Urinary bladder (tissue), 4 donors: ENCODE data around the gene SRGAP2B. TPM values are rescaled to one million over a fixed set of nuclear protein-coding genes. Genes with fewer than 3 reads are reported as not detected.
"Not testable (repeated sequence)": the region's sequence is repeated elsewhere in the genome, so short reads cannot be mapped to it uniquely, and the experiment has no call there.

Experiments
- DNase-seq: peaks from one replicate; pipeline ENCODE4 v3.0.0-alpha.2; 2015; ENCODE audit errors: extremely low spot score
- H3K27ac ChIP-seq: one replicate; pipeline ENCODE4 v1.5.1; 2013; ENCODE audit warnings: low read depth, mild to moderate bottlenecking, moderate library complexity
- H3K36me3 ChIP-seq: one replicate; pipeline ENCODE4 v1.6.1; 2013; ENCODE audit warnings: mild to moderate bottlenecking, moderate library complexity; ENCODE audit not compliant: insufficient read depth
- H3K4me1 ChIP-seq: one replicate; pipeline ENCODE4 v1.6.1; 2013; ENCODE audit warnings: mild to moderate bottlenecking, moderate library complexity; ENCODE audit not compliant: insufficient read depth
- H3K4me3 ChIP-seq: one replicate; pipeline ENCODE4 v1.5.1; 2013; ENCODE audit warnings: low read depth, low read length
- WGBS: extraction: QIAGEN DNeasy Blood & Tissue Kit; methylation state at CpG from one replicate; pipeline ENCODE4 v1.1.7; 2013; 5-methylcytosine and 5-hydroxymethylcytosine counted together
- polyA plus RNA-seq: library from polyadenylated mRNA; stranded (reverse); fragments of 200-250 nt; gene quantifications from one replicate; pipeline ENCODE4 v1.2.3, GENCODE V29; 2013
- total RNA-seq: library from RNA; depleted of rRNA; stranded (reverse); fragments of >200 nt; gene quantifications from one replicate; pipeline ENCODE4 v1.2.3, GENCODE V29; 2014
- donor health status: healthy with polysubstance abuse.
- donor health status: healthy.

The SRGAP2B gene
- total and polyA plus RNA-seq, 2 donors, result 17.6 to 26.9 TPM

- not testable (repeated sequence) for H3K4me3 ChIP-seq, H3K4me1 ChIP-seq, H3K27ac ChIP-seq, H3K36me3 ChIP-seq, DNase-seq
- 36% methylated on average over 1 of the region's 3 CpGs for WGBS
Measured at GRCh38 chr1:144918027-144918603, 177.0 kb downstream of the SRGAP2B start.

DNA sequence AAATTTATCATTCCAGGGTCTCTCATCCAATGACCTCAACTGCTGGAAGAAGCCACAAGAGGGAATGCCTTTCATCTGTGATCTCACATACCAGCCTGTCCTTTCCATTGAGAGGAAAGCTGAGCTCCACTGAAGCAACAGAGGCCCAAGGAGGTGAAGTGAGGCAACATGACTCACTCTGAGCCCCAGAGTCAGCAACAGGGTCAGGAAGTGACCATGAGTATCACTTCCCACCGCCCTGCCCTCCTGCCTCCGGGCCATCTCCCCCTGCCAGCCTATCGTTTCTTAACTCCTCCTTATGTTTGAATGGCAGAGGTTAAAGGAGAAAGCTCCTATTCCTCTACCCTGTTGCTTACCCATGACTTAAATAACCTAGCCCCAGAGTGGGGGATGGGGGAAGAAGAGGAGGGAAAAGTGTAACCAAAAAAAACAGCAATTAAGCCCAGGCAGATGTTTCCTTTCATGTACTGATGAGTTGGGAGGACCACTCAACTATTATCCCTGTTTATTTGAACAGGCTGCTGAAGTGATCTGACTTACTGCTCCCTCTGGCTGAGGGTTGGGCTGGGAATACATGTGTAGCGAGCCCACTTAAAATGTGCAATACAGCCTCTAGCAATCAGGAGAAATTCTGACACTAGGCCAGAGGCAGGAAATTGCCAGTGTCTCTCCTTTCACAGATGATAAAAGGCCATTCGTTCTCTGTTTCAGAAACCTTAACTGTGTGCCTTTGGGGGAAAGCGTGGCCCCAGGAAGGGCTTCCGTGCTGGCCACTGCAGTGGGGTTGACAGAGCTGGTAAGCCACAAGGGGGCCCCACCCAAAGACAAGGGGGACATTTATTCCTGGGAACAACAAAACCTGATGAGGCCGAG is 177.7 kb downstream of the SRGAP2B start:
- no CpG with 5 or more reads among the region's 8 CpGs for WGBS
- DNase-seq, H3K27ac ChIP-seq, H3K4me1 ChIP-seq, H3K36me3 ChIP-seq, H3K4me3 ChIP-seq: not testable (repeated sequence)

GRCh38 chr1:144913977-144914734 is 181.0 kb downstream of the SRGAP2B start:
- H3K4me1 ChIP-seq, H3K4me3 ChIP-seq, H3K36me3 ChIP-seq, H3K27ac ChIP-seq, DNase-seq: not testable (repeated sequence)
- 78% methylated on average over 2 of the region's 12 CpGs for WGBS

GRCh38 chr1:144913458-144913857 is 181.7 kb downstream of the SRGAP2B start:
- WGBS, result no CpG with 5 or more reads among the region's 3 CpGs

GRCh38 chr1:144910729-144911128 is 184.4 kb downstream of the SRGAP2B start:
- DNase-seq, H3K27ac ChIP-seq, H3K36me3 ChIP-seq, H3K4me1 ChIP-seq, H3K4me3 ChIP-seq: not testable (repeated sequence)
- no CpG with 5 or more reads among the region's 5 CpGs for WGBS

More at GRCh38 chr1:144913458-144913857, 181.7 kb downstream of the SRGAP2B start:
- DNase-seq, H3K4me3 ChIP-seq, H3K4me1 ChIP-seq, H3K36me3 ChIP-seq, H3K27ac ChIP-seq: not testable (repeated sequence)

DNA sequence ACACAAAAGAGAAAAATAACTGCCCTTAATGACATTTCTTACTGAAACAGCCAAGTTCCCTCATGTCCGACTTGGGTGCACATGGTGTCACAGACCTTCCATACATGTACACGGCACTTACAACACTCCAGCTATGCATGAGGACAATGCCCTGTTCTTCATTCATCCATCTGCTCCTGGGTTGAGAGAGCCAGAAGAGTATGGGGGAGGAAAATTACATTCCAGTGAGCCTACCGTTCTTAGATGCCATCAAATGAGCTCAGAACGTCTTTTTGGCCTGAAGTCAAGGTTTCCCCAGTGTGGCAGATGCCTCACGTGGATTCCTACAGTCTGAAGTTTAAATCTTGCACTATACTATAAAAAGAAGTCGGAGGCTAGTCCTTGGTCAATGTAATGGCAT is 194.3 kb downstream of the SRGAP2B start:
- not testable (repeated sequence) for H3K4me1 ChIP-seq, H3K36me3 ChIP-seq, H3K27ac ChIP-seq, H3K4me3 ChIP-seq, DNase-seq
- WGBS, result no CpG with 5 or more reads among the region's 6 CpGs

GRCh38 chr1:144894454-144895201 is 200.5 kb downstream of the SRGAP2B start:
- not testable (repeated sequence) for H3K4me1 ChIP-seq, H3K4me3 ChIP-seq, H3K36me3 ChIP-seq, H3K27ac ChIP-seq, DNase-seq
- no CpG with 5 or more reads among the region's 5 CpGs for WGBS

DNA sequence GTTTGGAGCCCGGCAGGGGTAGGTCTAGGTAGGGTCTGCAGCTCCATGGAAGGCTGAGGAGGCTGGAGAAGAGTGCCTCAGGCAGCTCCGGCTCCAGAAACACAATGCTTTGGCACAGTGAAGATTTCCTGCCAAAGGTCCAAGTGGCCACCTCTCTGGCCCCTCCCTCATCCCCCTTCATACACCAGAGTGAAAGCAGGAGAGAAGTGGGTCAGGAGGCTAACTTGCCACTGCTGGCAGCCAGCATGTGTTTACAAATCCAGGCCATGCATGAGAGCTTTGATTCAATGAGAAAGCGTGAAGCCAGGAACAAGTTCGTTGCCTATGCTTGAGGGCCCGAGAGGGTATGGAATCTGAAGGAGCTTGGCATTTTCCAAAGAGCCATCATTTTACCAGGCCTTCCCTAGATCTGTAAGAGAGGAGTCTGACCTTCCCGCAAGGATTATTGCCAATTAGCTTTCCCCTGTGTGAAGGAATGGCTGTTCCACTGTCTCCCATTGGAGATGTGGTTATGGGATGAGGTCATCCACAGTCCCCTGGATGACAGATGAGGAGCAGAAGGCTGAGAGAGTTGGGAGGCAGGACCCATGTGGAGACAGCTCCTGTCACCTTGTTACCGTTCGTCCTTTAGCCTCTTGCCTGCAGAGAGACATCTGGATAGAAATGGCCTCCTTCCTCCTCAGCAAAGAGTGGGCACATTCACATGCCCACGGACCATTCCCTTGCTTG is 201.3 kb downstream of the SRGAP2B start:
- H3K4me1 ChIP-seq, H3K27ac ChIP-seq, H3K36me3 ChIP-seq, DNase-seq, H3K4me3 ChIP-seq: not testable (repeated sequence)
- WGBS, result 82% methylated on average over 3 of the region's 9 CpGs

- not testable (repeated sequence) for H3K27ac ChIP-seq, H3K4me1 ChIP-seq, DNase-seq, H3K36me3 ChIP-seq, H3K4me3 ChIP-seq
- no CpG with 5 or more reads among the region's 7 CpGs for WGBS
Measured at GRCh38 chr1:144893062-144893461, 202.1 kb downstream of the SRGAP2B start.

GRCh38 chr1:144889450-144890115 is 205.5 kb downstream of the SRGAP2B start:
- H3K4me1 ChIP-seq, H3K27ac ChIP-seq, H3K36me3 ChIP-seq, DNase-seq, H3K4me3 ChIP-seq: not testable (repeated sequence)
- no CpG with 5 or more reads among the region's 3 CpGs for WGBS

GRCh38 chr1:144883022-144883421 is 212.1 kb downstream of the SRGAP2B start:
- H3K4me3 ChIP-seq, result peak overlapping the region; percentile 39
- WGBS, result 1% methylated on average over 47 of the region's 47 CpGs
- H3K27ac ChIP-seq, H3K4me1 ChIP-seq, DNase-seq, H3K36me3 ChIP-seq: not testable (repeated sequence)

- not testable (repeated sequence) for H3K27ac ChIP-seq, H3K4me3 ChIP-seq, DNase-seq, H3K4me1 ChIP-seq, H3K36me3 ChIP-seq
- 1% methylated on average over 18 of the region's 42 CpGs for WGBS
Measured at GRCh38 chr1:144882343-144882742, 212.8 kb downstream of the SRGAP2B start.
